ENCODE results near the gene NCDN.

NCDN gene

GRCh38 chr1:35603941-35604340 lies 46.3 kb downstream of the NCDN start:
- TF ChIP-seq TAF1 (IDR thresholded peaks at IDR 0.05; ENCODE audit: borderline replicate concordance, insufficient read depth, low read length) (no peak), REST (IDR thresholded peaks at IDR 0.05; ENCODE audit: insufficient read depth in 1 of 2, low read depth in 2 of 2, low read length in 2 of 2) (no peak), FOXP2 (optimal IDR thresholded peaks at IDR 0.05; ENCODE audit: borderline replicate concordance, extremely low read depth, extremely low read length, insufficient read depth) (no peak), SIN3A (IDR thresholded peaks at IDR 0.05; ENCODE audit: borderline replicate concordance, insufficient read depth, low read length) (no peak), POLR2AphosphoS5 (IDR thresholded peaks at IDR 0.05; ENCODE audit: low read depth, low read length) (no peak)

GRCh38 chr1:35605071-35605866 lies 47.7 kb downstream of the NCDN start:
- TF ChIP-seq TAF1 (IDR thresholded peaks at IDR 0.05; ENCODE audit: borderline replicate concordance, insufficient read depth, low read length), result no peak

GRCh38 chr1:35605867-35606182 lies 48.2 kb downstream of the NCDN start:
- TF ChIP-seq TAF1 (IDR thresholded peaks at IDR 0.05; ENCODE audit: borderline replicate concordance, insufficient read depth, low read length) (no peak), REST (IDR thresholded peaks at IDR 0.05; ENCODE audit: insufficient read depth in 1 of 2, low read depth in 2 of 2, low read length in 2 of 2) (no peak), POLR2AphosphoS5 (IDR thresholded peaks at IDR 0.05; ENCODE audit: low read depth, low read length) (no peak), SIN3A (IDR thresholded peaks at IDR 0.05; ENCODE audit: borderline replicate concordance, insufficient read depth, low read length) (no peak)

GRCh38 chr1:35611655-35612054 lies 54.1 kb downstream of the NCDN start:
- TF ChIP-seq FOXP2 (optimal IDR thresholded peaks at IDR 0.05; ENCODE audit: borderline replicate concordance, extremely low read depth, extremely low read length, insufficient read depth), result no peak
- no peak for TF ChIP-seq REST (IDR thresholded peaks at IDR 0.05; ENCODE audit: insufficient read depth in 1 of 2, low read depth in 2 of 2, low read length in 2 of 2)
- no peak for TF ChIP-seq TAF1 (IDR thresholded peaks at IDR 0.05; ENCODE audit: borderline replicate concordance, insufficient read depth, low read length)
- TF ChIP-seq SIN3A (IDR thresholded peaks at IDR 0.05; ENCODE audit: borderline replicate concordance, insufficient read depth, low read length), result no peak
- no peak for TF ChIP-seq POLR2AphosphoS5 (IDR thresholded peaks at IDR 0.05; ENCODE audit: low read depth, low read length)

- TF ChIP-seq POLR2AphosphoS5 (IDR thresholded peaks at IDR 0.05; ENCODE audit: low read depth, low read length) (no peak), SIN3A (IDR thresholded peaks at IDR 0.05; ENCODE audit: borderline replicate concordance, insufficient read depth, low read length) (no peak), REST (IDR thresholded peaks at IDR 0.05; ENCODE audit: insufficient read depth in 1 of 2, low read depth in 2 of 2, low read length in 2 of 2) (no peak), TAF1 (IDR thresholded peaks at IDR 0.05; ENCODE audit: borderline replicate concordance, insufficient read depth, low read length) (no peak), FOXP2 (optimal IDR thresholded peaks at IDR 0.05; ENCODE audit: borderline replicate concordance, extremely low read depth, extremely low read length, insufficient read depth) (no peak)
These were observed 57.8 kb downstream of the NCDN start for GRCh38 chr1:35615440-35615839.
